Uterus (tissue), 4 donors: ENCODE results near the gene KLHL21. TPM values are rescaled to one million over a fixed set of nuclear protein-coding genes. Genes with fewer than 3 reads are reported as not detected.
A peak's percentile ranks its signal among the peaks of the same experiment; 100 is the strongest.

Source experiments
- DNase-seq, 2 donors: peaks; one replicate each; pipeline ENCODE4 v3.0.0-alpha.2; 2019 to 2020
- H3K27ac ChIP-seq, 2 donors: fragments of 200-600 bp; sonication (generic); 1 replicate in 1 of 2; 2 replicates in 1 of 2; pipeline ENCODE4 v1.5.1; 2016 to 2018
- H3K27me3 ChIP-seq, 2 donors: fragments of 200-600 bp; sonication (generic); one replicate each; pipeline ENCODE4 v1.5.1; 2018 to 2019; ENCODE audit warnings: control low read depth in 1 of 2
- H3K36me3 ChIP-seq, 2 donors: fragments of 200-600 bp; sonication (generic); one replicate each; pipeline ENCODE4 v1.5.1; 2019; ENCODE audit warnings: control low read depth in 1 of 2
- H3K4me1 ChIP-seq, 2 donors: fragments of 200-600 bp; sonication (generic); one replicate each; pipeline ENCODE4 v1.5.1; 2018 to 2019; ENCODE audit warnings: control low read depth in 1 of 2
- H3K4me3 ChIP-seq, 2 donors: fragments of 200-600 bp; sonication (generic); 1 replicate in 1 of 2; 2 replicates in 1 of 2; pipeline ENCODE4 v1.5.1; 2018 to 2019; ENCODE audit warnings: mild to moderate bottlenecking in 1 of 2
- H3K9me3 ChIP-seq, 2 donors: fragments of 200-600 bp; sonication (generic); one replicate each; pipeline ENCODE4 v1.5.1; 2019; ENCODE audit warnings: control low read depth in 1 of 2
- CTCF ChIP-seq, 4 experiments: fragments of 200-600 bp in 2 of 4; fragments of 450-650 bp in 2 of 4; sonication (generic) in 2 of 4; IDR thresholded peaks; one replicate each; pipeline ENCODE4 v1.5.1; 2016 to 2019; ENCODE audit warnings: antibody characterized with exemption in 4 of 4, mild to moderate bottlenecking in 2 of 4, moderate library complexity in 1 of 4
- POLR2A ChIP-seq, 2 donors: fragments of 450-650 bp; IDR thresholded peaks; one replicate each; pipeline ENCODE4 v1.6.1; 2016; ENCODE audit warnings: antibody characterized with exemption in 2 of 2, mild to moderate bottlenecking in 1 of 2, moderate library complexity in 1 of 2
- intact Hi-C: fragments of 100-400 bp; cut with DNase I; formaldehyde crosslinking; loops from one replicate; pipeline ENCODE4 v1.15.1; 2023; ENCODE audit warnings: low total_unique reads
- total RNA-seq, 4 donors: library from RNA; depleted of rRNA in 3 of 4; stranded (reverse); fragments of >200 nt in 3 of 4; gene quantifications; one replicate each; pipeline versions ENCODE4 v1.1.0 to v1.2.4, GENCODE V29; 2014 to 2023
- donor health status: DM: yes; HTN: yes; CAD: no.

Gene KLHL21
- total RNA-seq, 4 donors from 2014 or later: 17.4 to 31.1 (median 20.6) TPM

GRCh38 chr1:6630027-6630426 lies 27.4 kb upstream of the KLHL21 start:
- no peak overlapping the region for H3K4me3 ChIP-seq
- no peak overlapping the region for H3K27ac ChIP-seq
- H3K36me3 ChIP-seq: no peaks in the 10 kb centered on the region
- intact Hi-C loops: loop anchor here (10.0 kb wide), 1 partner anchor 75 kb away; the partner anchor contains the start of genes NOL9 and TAS1R1
- H3K27me3 ChIP-seq: no peaks in the 10 kb centered on the region
- DNase-seq: no peak
- H3K4me1 ChIP-seq: peaks cover 0 to 5% of the 10 kb centered on the region in 2 donors
- TF ChIP-seq POLR2A (IDR thresholded peaks at IDR 0.05): no peak
- no peaks in the 10 kb centered on the region for H3K9me3 ChIP-seq

GRCh38 chr1:6628971-6629479 lies 26.4 kb upstream of the KLHL21 start:
- TF ChIP-seq CTCF (IDR thresholded peaks at IDR 0.05): no peak
- TF ChIP-seq POLR2A (IDR thresholded peaks at IDR 0.05): no peak
- no peaks in the 10 kb centered on the region for H3K36me3 ChIP-seq
- intact Hi-C loops: no loop called here

GRCh38 chr1:6627841-6628545 lies 25.3 kb upstream of the KLHL21 start:
- no peak for DNase-seq
- H3K4me1 ChIP-seq: peaks cover 0 to 5% of the 10 kb centered on the region in 2 donors
- H3K9me3 ChIP-seq: no peaks in the 10 kb centered on the region
- H3K36me3 ChIP-seq: no peaks in the 10 kb centered on the region
- TF ChIP-seq CTCF (IDR thresholded peaks at IDR 0.05) (no peak), POLR2A (IDR thresholded peaks at IDR 0.05) (no peak)
- no peak overlapping the region for H3K4me3 ChIP-seq
- no peak overlapping the region for H3K27ac ChIP-seq
- intact Hi-C loops: no loop called here
- H3K27me3 ChIP-seq: no peaks in the 10 kb centered on the region

More at GRCh38 chr1:6628971-6629479, 26.4 kb upstream of the KLHL21 start:
- Histone ChIP-seq H3K27ac (no peak overlapping the region), H3K9me3 (no peaks in the 10 kb centered on the region), H3K27me3 (no peaks in the 10 kb centered on the region), H3K4me1 (peaks cover 0 to 5% of the 10 kb centered on the region in 2 donors), H3K4me3 (no peak overlapping the region)
- DNase-seq: no peak

GRCh38 chr1:6627031-6627430 lies 24.4 kb upstream of the KLHL21 start:
- intact Hi-C loops: no loop called here
- TF ChIP-seq POLR2A (IDR thresholded peaks at IDR 0.05): no peak
- TF ChIP-seq CTCF (IDR thresholded peaks at IDR 0.05): no peak
- Histone ChIP-seq H3K27ac (no peak overlapping the region), H3K4me3 (no peak overlapping the region), H3K4me1 (peaks cover 0 to 5% of the 10 kb centered on the region in 2 donors), H3K36me3 (no peaks in the 10 kb centered on the region), H3K9me3 (no peaks in the 10 kb centered on the region), H3K27me3 (no peaks in the 10 kb centered on the region)
- no peak for DNase-seq

- peak overlapping the region; percentile 90 for H3K27ac ChIP-seq
- DNase-seq: no peak
- peak overlapping the region; percentile 58 to 94 for H3K4me3 ChIP-seq
- H3K4me1 ChIP-seq: peaks cover 0 to 5% of the 10 kb centered on the region in 2 donors
- intact Hi-C loops: no loop called here
- H3K36me3 ChIP-seq: no peaks in the 10 kb centered on the region
- TF ChIP-seq CTCF (IDR thresholded peaks at IDR 0.05): no peak
- TF ChIP-seq POLR2A (IDR thresholded peaks at IDR 0.05): no peak
- H3K9me3 ChIP-seq: no peaks in the 10 kb centered on the region
- H3K27me3 ChIP-seq: no peaks in the 10 kb centered on the region
Observed at GRCh38 chr1:6625584-6626149, 23.0 kb upstream of the KLHL21 start.
